ENCODE data around the gene IFT43.
"Not testable (repeated sequence)": the region's sequence is repeated elsewhere in the genome, so short reads cannot be mapped to it uniquely, and the experiment has no call there.

IFT43 gene

DNA sequence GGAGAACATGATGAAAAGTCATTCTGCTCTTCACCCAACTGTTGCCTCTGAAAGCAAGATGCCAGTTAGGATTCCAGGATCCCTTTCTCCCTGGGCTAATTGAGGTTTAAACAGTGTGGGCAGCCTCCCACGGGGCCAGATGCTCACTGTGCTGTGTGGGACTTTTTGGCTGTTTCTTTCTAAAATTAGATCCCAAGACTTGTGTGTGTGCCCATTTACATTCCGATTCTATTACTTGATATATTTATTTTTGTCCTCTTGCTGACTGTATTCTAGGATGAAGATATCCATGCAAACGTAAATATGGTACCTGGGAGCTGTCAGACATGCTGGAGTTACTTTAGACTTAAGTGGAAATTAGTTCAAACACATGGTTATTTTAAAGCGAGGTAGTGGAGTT is 6.2 kb downstream of the IFT43 start:
- H3K4me1 Mint-ChIP-seq = peaks cover 16% of the 10 kb centered on the region
- DNase-seq (ENCODE audit: low spot score in 2 of 2) = no peak
- peaks cover 5% of the 10 kb centered on the region for H3K36me3 Mint-ChIP-seq
- H3K9me3 Mint-ChIP-seq = no peaks in the 10 kb centered on the region
- H3K4me3 Mint-ChIP-seq = no peak overlapping the region
- H3K27ac Mint-ChIP-seq = no peak overlapping the region
- no peak for ATAC-seq

DNA sequence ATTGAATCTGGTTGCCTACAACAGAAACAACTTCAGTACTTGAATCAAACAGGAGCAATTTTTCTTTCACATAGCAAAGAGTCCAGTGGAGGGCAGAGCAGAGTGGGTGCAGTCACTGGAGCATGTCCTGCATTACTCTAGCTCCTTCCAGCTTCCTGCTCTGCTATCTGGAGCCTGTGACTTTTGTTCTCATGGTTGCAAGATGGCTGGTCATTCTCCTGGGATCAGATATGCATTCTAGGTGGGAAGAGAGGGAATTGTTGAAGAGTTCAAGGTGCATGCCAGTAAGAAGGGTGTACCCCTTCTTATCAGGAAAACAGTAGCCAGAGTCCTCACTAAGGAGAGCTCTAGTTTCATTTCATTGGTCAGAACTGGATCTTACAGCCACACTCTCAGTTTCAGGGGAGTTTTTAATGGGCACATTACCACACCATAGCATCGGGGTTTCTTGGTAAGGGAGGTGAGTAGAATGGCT is 8.0 kb downstream of the IFT43 start:
- peaks cover 13% of the 10 kb centered on the region for H3K4me1 Mint-ChIP-seq
- peak; percentile 77 for ATAC-seq
- no peaks in the 10 kb centered on the region for H3K9me3 Mint-ChIP-seq
- H3K4me3 Mint-ChIP-seq = no peak overlapping the region
- H3K36me3 Mint-ChIP-seq = peaks cover 5% of the 10 kb centered on the region
- no peak overlapping the region for H3K27ac Mint-ChIP-seq
- peak in 1 of 2 donors; percentile 49 for DNase-seq (ENCODE audit: low spot score in 2 of 2)

DNA sequence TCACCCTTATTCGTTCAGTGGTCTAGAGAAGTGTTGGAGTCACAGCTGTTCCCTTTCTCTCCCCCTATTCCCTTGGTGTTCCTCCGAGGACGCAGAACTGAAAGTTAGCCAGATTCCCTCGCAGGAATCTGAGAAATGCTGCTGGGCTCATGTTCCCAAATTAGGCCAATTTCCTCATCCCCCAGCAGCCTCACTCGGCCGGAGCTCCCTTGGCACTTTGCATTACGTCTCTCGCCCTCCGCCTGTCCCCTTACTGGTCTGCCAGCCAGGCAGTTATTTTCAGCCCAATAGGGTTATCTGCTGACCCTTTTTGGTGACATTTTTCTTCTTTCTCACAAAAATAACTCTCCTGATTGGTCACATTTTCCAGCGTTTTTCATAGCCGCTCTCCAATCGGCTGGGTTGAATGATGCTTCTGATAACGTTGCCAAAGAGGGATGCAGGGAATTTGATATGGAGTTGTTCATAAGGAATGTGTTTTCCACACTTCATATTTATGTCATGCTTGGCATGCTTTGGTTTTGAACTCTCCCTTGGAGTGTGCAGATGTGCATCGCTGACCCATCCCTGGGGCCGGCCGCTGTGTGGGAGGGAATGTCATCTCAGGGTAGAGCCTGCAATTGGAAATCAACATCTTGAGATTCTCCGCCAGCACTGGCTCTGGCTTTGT is 9.9 kb downstream of the IFT43 start:
- H3K4me1 Mint-ChIP-seq = peaks cover 13% of the 10 kb centered on the region
- DNase-seq (ENCODE audit: low spot score in 2 of 2) (no peak), ATAC-seq (no peak)
- H3K4me3 Mint-ChIP-seq = no peak overlapping the region
- peaks cover 14% of the 10 kb centered on the region for H3K36me3 Mint-ChIP-seq
- no peak overlapping the region for H3K27ac Mint-ChIP-seq
- no peaks in the 10 kb centered on the region for H3K9me3 Mint-ChIP-seq

DNA sequence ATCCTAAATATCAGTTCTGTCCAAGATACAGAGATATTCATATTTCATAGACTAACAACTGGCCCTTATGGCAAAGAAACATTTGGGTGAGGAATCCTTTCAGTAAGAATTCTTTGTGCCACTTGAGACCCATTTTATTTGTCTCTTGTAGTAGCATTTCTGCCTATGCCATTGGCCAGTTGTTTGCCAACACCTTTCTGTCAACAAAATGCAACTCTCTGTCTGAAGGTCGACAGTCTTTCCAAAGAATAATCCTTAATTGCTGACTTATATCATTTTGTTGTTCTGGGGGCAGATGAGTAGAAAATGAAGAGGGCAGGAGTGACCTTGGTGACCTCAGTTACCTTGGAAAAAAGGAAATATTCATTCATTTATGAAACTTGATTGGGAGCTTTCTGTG is 10.9 kb downstream of the IFT43 start:
- Mint-ChIP-seq H3K4me1 (peaks cover 13% of the 10 kb centered on the region), H3K27ac (no peak overlapping the region), H3K9me3 (no peaks in the 10 kb centered on the region), H3K36me3 (peaks cover 19% of the 10 kb centered on the region), H3K4me3 (no peak overlapping the region)
- no peak for ATAC-seq
- DNase-seq (ENCODE audit: low spot score in 2 of 2) = no peak

DNA sequence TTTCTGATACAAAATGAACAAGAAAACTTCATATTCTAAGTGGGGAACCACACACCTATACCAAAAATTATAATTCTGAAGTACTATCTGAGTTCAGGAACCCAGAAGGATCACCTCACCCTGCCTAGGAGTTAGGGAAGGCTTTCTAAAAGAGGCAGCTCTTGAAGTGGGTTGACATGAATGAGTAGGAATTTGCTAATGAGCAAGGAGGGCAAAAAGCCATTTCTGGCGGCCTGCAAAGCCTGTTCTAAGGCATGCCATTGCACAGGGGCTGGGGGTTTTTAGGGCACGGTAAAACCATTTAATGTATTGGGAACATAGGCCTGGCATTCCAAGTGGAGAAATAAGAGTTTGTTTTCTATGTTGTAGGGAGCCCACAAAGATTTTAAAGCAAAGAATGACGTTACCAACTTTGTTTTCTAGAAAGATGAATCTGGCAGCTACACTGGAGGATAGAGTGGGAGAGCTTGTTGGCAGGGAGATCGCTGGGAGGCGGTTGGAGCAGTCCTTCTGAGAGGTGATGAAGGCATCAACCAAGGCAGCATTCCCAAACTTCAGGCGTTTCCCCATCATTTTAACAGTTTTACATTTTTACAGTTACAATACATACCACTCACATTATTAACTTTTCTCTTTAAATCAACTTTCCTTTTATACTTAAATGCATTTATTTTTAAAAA is 14.1 kb downstream of the IFT43 start:
- no peak for ATAC-seq
- DNase-seq (ENCODE audit: low spot score in 2 of 2) = no peak
- peaks cover under 1% of the 10 kb centered on the region for H3K4me1 Mint-ChIP-seq
- no peak overlapping the region for H3K4me3 Mint-ChIP-seq
- peaks cover 19% of the 10 kb centered on the region for H3K36me3 Mint-ChIP-seq
- H3K9me3 Mint-ChIP-seq = peaks cover 5% of the 10 kb centered on the region
- no peak overlapping the region for H3K27ac Mint-ChIP-seq

DNA sequence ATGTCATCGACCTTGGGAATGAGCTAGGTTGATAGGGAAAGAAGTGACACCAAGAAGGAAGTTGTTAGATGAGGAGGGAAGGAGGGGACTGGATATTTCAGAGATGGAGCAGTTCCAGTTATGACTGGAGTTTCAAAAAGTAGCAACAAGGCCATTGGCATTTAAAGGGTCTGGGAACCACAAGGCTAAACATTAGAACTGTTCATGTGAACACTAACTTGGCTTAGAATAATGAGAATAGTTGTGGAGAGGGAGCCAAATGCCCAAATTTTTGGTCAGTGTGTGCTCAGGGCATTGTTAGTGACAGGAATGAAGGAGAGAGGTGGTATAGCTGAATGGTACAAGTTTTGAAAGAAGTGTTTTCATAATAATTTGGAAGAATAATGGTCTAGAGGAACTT is 16.8 kb downstream of the IFT43 start:
- no peaks in the 10 kb centered on the region for H3K4me1 Mint-ChIP-seq
- H3K27ac Mint-ChIP-seq = no peak overlapping the region
- peaks cover 7% of the 10 kb centered on the region for H3K9me3 Mint-ChIP-seq
- DNase-seq (ENCODE audit: low spot score in 2 of 2) (no peak), ATAC-seq (no peak)
- peaks cover 15% of the 10 kb centered on the region for H3K36me3 Mint-ChIP-seq
- no peak overlapping the region for H3K4me3 Mint-ChIP-seq

DNA sequence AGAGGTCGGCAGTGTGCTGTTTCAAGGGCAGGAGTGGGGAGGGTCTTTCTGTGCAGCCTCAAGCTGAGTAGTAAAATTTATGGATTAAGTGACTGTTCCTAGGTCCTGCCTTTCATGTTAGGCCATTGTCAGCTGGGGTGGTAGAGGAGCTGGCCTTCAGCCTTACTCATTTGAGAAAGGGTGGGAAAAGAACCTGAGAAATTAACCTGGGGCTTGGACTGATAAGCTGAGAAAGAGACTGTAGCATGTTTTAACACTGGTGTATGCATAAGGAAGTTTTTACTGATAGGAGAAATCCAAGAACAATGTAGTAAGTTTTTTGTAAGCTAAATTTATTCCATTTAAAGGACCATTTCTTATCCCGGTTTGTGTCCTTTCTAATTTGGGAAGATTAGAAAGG is 20.7 kb downstream of the IFT43 start:
- no peaks in the 10 kb centered on the region for H3K36me3 Mint-ChIP-seq

DNA sequence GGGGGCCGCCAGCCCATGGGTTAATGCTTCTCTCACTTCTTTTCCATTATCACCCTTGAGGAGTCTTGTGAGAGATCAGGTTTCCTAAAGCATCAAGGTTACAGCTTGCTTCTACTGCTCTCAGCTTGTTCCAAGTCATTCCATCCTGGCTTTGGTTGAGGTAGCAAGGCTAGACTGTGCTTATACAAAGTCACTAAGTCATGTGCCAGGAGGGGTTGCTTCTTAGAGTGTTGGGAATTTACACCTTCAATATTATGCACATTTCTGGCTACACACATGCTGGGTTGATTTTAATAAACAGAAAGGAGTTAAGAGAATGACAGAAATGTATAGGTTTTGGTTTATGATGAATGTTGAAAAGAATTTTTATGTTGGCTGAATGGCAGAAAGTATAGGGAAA is 21.8 kb downstream of the IFT43 start:
- no peak for DNase-seq (ENCODE audit: low spot score in 2 of 2)
- H3K36me3 Mint-ChIP-seq = peaks cover 5% of the 10 kb centered on the region
- H3K4me3 Mint-ChIP-seq = no peak overlapping the region
- H3K4me1 Mint-ChIP-seq = no peaks in the 10 kb centered on the region
- no peak for ATAC-seq
- peak overlapping the region; percentile 18 for H3K27ac Mint-ChIP-seq
- H3K9me3 Mint-ChIP-seq = peaks cover 7% of the 10 kb centered on the region

More for the DNA sequence above, 20.7 kb downstream of the IFT43 start:
- H3K4me1 Mint-ChIP-seq = no peaks in the 10 kb centered on the region
- ATAC-seq (no peak), DNase-seq (ENCODE audit: low spot score in 2 of 2) (no peak)
- no peak overlapping the region for H3K27ac Mint-ChIP-seq
- peaks cover 7% of the 10 kb centered on the region for H3K9me3 Mint-ChIP-seq
- H3K4me3 Mint-ChIP-seq = no peak overlapping the region

DNA sequence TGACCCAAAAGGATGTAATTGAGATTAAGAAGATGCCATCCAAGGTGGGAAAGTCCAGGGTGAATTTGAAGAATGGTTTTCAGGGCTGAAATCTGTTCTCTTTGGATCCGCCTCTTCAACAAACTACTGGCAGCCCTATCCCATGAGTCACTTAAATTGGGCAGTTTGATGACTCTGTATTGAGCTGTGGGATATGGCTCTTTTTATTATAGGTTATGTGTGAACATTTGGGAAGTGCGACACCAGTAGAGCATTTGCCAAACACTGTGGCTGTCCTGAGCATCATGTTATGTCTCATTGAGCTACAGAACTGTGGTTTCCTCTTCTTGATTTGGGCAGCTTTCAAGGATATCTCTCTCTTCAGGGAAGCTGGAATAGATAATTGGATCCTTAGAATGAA is 22.3 kb downstream of the IFT43 start:
- H3K4me1 Mint-ChIP-seq = no peaks in the 10 kb centered on the region
- H3K9me3 Mint-ChIP-seq = peaks cover 7% of the 10 kb centered on the region
- ATAC-seq (no peak), DNase-seq (ENCODE audit: low spot score in 2 of 2) (no peak)
- H3K4me3 Mint-ChIP-seq = no peak overlapping the region
- H3K27ac Mint-ChIP-seq = peak overlapping the region; percentile 18
- peaks cover 5% of the 10 kb centered on the region for H3K36me3 Mint-ChIP-seq

DNA sequence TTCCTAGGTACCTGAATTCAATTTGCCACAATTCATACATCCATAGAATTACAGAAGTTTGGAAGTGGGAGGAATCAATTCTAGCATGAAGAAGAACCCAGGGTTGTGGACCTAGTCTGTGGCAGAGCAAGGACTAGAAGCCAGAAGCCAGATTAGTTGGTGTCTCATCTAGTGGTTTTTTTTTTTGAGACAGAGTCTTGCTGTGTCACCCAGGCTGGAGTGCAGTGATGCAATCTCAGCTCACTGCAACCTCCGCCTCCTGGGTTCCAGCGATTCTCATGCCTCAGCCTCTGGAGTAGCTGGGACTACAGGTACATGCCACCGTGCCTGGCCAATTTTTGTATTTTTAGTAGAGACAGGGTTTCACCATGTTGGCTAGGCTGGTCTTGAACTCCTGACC is 24.1 kb downstream of the IFT43 start:
- H3K27ac Mint-ChIP-seq, H3K4me1 Mint-ChIP-seq, H3K36me3 Mint-ChIP-seq: not testable (repeated sequence)

DNA sequence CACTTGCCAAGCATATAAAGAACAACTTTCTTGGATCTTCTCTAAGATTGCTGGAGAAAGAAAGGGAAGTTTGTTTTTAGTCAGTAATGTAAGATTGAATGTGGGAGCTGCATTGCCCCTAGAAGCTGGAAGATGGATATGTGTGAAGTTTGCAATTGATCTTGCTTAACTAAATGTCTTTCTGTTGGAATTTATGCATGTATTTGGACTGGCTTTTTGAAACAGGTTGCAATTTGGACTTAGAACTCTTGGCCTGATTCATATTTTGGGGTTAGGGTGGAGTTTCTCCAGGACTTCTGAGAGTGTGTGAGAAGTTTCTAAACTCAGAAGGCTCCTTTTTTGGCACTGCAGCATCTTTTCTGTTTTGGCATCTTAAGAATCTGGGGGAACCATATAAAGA is 26.4 kb downstream of the IFT43 start:
- no peak overlapping the region for H3K4me3 Mint-ChIP-seq
- no peak for ATAC-seq
- peak overlapping the region; percentile 17 for H3K27ac Mint-ChIP-seq
- no peaks in the 10 kb centered on the region for H3K4me1 Mint-ChIP-seq
- no peaks in the 10 kb centered on the region for H3K9me3 Mint-ChIP-seq
- peaks cover 5% of the 10 kb centered on the region for H3K36me3 Mint-ChIP-seq
- DNase-seq (ENCODE audit: low spot score in 2 of 2) = no peak

More for the DNA sequence above, 24.1 kb downstream of the IFT43 start:
- not testable (repeated sequence) for ATAC-seq; H3K4me3 Mint-ChIP-seq; DNase-seq (ENCODE audit: low spot score in 2 of 2); H3K9me3 Mint-ChIP-seq

DNA sequence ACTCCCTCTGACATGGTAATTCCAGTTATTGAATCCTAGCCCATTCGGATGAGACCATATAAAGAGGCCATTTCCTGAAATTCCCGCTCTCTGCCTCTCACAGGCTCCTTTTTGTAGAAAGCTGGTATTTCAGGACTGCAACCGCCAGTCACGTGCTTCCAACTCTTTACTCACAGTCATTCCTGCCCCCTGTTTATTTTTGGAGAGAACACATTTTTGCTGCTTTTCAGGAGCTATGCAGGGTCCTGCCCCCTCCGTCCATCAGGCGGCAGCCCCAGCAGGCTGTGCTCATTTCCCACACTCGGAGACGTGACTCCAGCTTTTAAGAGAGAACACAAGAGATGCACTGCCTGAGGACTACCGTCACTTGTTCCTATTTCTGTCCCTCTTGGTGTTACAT is 26.8 kb downstream of the IFT43 start:
- ATAC-seq = no peak
- H3K9me3 Mint-ChIP-seq = no peaks in the 10 kb centered on the region
- peaks cover 5% of the 10 kb centered on the region for H3K36me3 Mint-ChIP-seq
- no peak for DNase-seq (ENCODE audit: low spot score in 2 of 2)
- no peaks in the 10 kb centered on the region for H3K4me1 Mint-ChIP-seq
- no peak overlapping the region for H3K4me3 Mint-ChIP-seq
- H3K27ac Mint-ChIP-seq = peak overlapping the region; percentile 17

DNA sequence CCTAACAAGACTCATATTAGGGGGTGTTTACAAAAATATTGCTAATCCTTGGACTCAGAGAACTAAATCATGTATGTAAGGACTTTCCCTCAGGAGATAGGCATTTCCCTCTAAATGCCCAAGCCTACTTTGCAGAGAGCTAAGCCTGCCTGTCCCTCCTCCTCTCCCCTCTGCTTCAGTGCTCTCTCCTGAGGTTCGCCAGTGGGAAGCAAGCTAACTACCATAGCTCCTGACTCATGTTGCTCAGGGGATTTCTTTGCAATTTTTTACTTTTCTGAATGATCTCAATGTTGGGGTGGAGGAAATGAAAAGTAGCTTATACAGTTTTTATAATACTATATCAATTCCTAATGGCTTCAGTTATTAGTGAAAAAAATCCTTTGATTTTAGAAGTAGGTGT is 29.6 kb downstream of the IFT43 start:
- no peak overlapping the region for H3K27ac Mint-ChIP-seq
- DNase-seq (ENCODE audit: low spot score in 2 of 2) (no peak), ATAC-seq (no peak)
- no peak overlapping the region for H3K4me3 Mint-ChIP-seq
- H3K4me1 Mint-ChIP-seq = no peaks in the 10 kb centered on the region
- peaks cover 8% of the 10 kb centered on the region for H3K36me3 Mint-ChIP-seq
- peaks cover 12% of the 10 kb centered on the region for H3K9me3 Mint-ChIP-seq

DNA sequence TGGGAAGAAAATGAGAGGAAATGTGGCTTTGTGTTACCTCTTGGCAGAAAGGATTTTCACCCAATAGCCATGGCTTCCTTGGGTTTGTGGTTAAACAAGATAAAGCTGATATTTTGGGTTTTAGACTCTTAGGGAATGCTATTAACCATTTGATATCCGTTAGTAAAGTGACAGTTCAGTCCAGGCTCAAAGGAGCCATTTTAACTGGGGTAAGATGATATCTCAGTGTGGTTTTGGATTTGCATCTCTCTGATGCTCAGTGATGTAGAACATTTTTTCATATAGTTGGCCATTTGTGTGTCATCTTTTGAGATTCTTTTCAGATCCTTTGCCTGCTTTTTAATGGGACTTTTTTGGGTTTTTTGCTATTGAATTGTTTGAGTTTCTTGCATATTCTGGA is 30.1 kb downstream of the IFT43 start:
- ATAC-seq (no peak), DNase-seq (ENCODE audit: low spot score in 2 of 2) (no peak)
- no peak overlapping the region for H3K4me3 Mint-ChIP-seq
- no peak overlapping the region for H3K27ac Mint-ChIP-seq
- H3K36me3 Mint-ChIP-seq = peaks cover 11% of the 10 kb centered on the region
- H3K4me1 Mint-ChIP-seq = no peaks in the 10 kb centered on the region
- peaks cover 14% of the 10 kb centered on the region for H3K9me3 Mint-ChIP-seq

DNA sequence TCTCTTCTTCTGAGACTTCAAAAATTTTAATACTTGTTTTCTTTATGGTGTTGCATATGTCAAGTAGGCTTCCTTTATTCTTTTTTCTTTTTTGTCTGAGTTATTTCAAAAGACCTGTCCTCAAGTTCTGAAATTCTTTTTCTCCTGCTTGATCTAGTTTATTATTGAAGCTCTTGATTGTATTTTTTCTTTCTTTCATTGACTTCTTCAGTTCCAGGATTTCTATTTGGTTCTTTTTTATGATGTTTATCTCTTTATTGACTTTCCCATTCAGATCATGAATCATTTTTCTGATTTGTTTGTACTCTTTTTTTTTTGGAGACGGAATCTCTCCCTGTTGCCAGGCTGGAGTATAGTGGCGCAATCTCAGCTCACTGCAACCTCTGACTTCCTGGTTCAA is 34.1 kb downstream of the IFT43 start:
- Mint-ChIP-seq H3K36me3 (peaks cover 6% of the 10 kb centered on the region), H3K4me1 (no peaks in the 10 kb centered on the region), H3K4me3 (no peak overlapping the region), H3K9me3 (peaks cover 14% of the 10 kb centered on the region), H3K27ac (no peak overlapping the region)
- DNase-seq (ENCODE audit: low spot score in 2 of 2) = no peak
- ATAC-seq = no peak

DNA sequence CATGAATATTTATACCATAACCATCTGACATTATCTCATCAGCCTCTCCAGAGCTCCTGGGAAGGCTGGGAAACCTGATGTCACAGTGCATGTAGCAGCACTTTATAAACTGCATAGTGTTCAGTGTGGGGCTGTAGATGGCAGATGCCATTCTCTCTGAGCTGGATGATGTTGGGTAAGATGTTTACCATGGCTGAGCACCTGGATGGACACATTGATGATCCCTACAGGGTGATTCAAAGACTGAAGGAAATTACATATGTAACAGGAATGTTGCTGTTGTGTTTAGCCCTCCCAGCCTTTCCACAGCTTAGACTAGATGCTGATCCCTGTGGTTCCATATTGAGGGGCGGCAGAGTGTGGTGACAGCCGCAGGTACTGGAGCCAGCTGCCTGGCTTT is 37.4 kb downstream of the IFT43 start:
- no peak for DNase-seq (ENCODE audit: low spot score in 2 of 2)
- Mint-ChIP-seq H3K27ac (no peak overlapping the region), H3K9me3 (peaks cover 12% of the 10 kb centered on the region), H3K4me1 (no peaks in the 10 kb centered on the region), H3K4me3 (no peak overlapping the region), H3K36me3 (peaks cover 6% of the 10 kb centered on the region)
- no peak for ATAC-seq
